ENCODE measurements around the gene PHF20.
A peak's percentile ranks its signal among the peaks of the same experiment; 100 is the strongest.

The PHF20 gene

DNA sequence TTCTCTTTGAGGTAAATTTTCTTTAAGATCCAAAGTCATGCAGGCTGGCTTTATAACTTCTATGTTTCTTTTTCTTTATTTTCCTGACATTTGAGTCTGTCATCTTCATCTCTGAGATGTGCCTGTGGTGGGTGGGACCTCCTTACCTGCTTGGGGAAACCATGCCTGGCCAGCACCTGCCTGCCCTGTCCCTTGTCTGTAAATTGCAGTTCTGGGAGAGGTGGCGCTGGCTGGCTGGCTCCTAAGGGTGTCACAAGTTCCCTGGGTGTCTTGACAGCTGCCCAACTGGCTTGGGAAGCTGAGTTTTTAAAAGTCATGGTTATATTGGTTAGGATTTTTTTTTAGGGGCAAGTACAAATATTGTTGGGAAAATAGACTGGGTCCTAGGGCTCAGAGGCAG is 146.2 kb downstream of the PHF20 start:
- Histone ChIP-seq H3K4me3 (ENCODE audit: control insufficient read depth in 1 of 7, extremely low read depth in 1 of 7, insufficient read depth in 4 of 7, low read depth in 2 of 7, low read length in 6 of 7) (no peak overlapping the region), H3K27me3 (replicated peaks in 2 of 5; ENCODE audit: control insufficient read depth in 4 of 5, insufficient read depth in 5 of 5, low read length in 4 of 5) (no peaks in the 10 kb centered on the region), H3K9me3 (ENCODE audit: control extremely low read depth in 1 of 5, control insufficient read depth in 4 of 5, insufficient read depth in 2 of 5, low read depth in 1 of 5, low read length in 4 of 5) (no peaks in the 10 kb centered on the region), H3K36me3 (ENCODE audit: control insufficient read depth in 4 of 4, insufficient read depth in 4 of 4, low read length in 3 of 4) (peaks cover 19 to 63% (median 44%) of the 10 kb centered on the region in 4 experiments), H3K4me1 (ENCODE audit: control extremely low read depth in 1 of 4, control insufficient read depth in 4 of 4, insufficient read depth in 4 of 4, low read length in 3 of 4) (peaks cover 0 to 2% (median 0%) of the 10 kb centered on the region in 4 experiments), H3K27ac (ENCODE audit: insufficient read depth in 1 of 2, low read depth in 1 of 2, low read length in 2 of 2, poor library complexity in 1 of 2, severe bottlenecking in 2 of 2) (peak overlapping the region in 1 of 2 experiments; percentile 1)
- ChIA-PET POLR2A (interaction anchor here (1.1 kb wide), 1 partner anchor 35 kb away, joined by 3 read pairs; no protein-coding TSS in a partner anchor), CTCF (interaction anchor here (1.0 kb wide), 1 partner anchor 12 kb away, joined by 3 read pairs; no protein-coding TSS in a partner anchor)
- WGBS (ENCODE audit: insufficient coverage) = 100% methylated on average over 1 of the region's 1 CpG
- DNase-seq = no peak

DNA sequence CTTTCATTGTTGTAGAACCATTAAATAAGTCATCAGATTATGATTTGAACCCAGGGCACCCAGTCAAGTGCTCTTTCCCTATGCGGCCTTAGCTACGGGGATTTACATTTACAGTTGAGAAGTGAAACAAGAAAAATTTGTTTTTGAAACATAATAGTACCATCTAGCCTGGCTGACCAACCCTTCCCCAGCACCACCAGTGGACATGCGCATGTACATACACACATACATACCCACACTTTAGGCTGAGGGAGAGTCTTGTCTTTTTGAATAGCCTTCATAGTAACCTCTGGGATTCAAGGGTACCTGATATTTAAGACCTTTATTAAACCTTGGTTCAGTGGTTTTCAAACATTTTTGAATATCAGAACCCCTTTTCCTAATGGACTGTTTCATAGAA is 148.7 kb downstream of the PHF20 start:
- ChIA-PET CTCF (interaction anchor here (0.7 to 1.0 kb wide), 2 partner anchors 14 to 34 kb away, joined by 3 read pairs; partner anchors contain the start of gene SCAND1), POLR2A (no interaction called here)
- DNase-seq = no peak
- WGBS (ENCODE audit: insufficient coverage) = no CpG with 5 or more reads among the region's 3 CpGs
- no peaks in the 10 kb centered on the region for H3K9me3 ChIP-seq (ENCODE audit: control extremely low read depth in 1 of 5, control insufficient read depth in 4 of 5, insufficient read depth in 2 of 5, low read depth in 1 of 5, low read length in 4 of 5)
- peaks cover 0 to 2% (median 0%) of the 10 kb centered on the region in 4 experiments for H3K4me1 ChIP-seq (ENCODE audit: control extremely low read depth in 1 of 4, control insufficient read depth in 4 of 4, insufficient read depth in 4 of 4, low read length in 3 of 4)
- peaks cover 14 to 52% (median 37%) of the 10 kb centered on the region in 4 experiments for H3K36me3 ChIP-seq (ENCODE audit: control insufficient read depth in 4 of 4, insufficient read depth in 4 of 4, low read length in 3 of 4)
- no peak overlapping the region for H3K27ac ChIP-seq (ENCODE audit: insufficient read depth in 1 of 2, low read depth in 1 of 2, low read length in 2 of 2, poor library complexity in 1 of 2, severe bottlenecking in 2 of 2)
- no peak overlapping the region for H3K4me3 ChIP-seq (ENCODE audit: control insufficient read depth in 1 of 7, extremely low read depth in 1 of 7, insufficient read depth in 4 of 7, low read depth in 2 of 7, low read length in 6 of 7)
- no peaks in the 10 kb centered on the region for H3K27me3 ChIP-seq (replicated peaks in 2 of 5; ENCODE audit: control insufficient read depth in 4 of 5, insufficient read depth in 5 of 5, low read length in 4 of 5)

DNA sequence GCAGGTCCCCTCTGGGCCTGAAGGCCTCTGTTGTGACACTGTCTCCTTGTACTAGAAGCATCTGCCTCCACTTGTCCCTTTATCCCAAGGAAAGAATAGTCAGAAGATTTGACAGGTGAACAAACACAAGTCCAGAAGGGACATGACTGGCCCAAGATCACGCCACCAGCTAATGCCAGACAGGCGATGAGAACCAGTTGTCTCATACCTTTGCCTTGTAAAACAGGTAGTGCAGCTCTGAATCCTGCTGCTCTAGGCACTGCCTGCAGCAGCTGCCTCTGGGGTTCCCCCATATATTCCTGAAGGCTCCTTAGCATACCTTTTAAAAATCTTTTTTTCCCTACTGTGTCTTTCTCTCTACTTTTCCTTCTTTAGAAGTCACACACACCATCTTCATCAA is 157.5 kb downstream of the PHF20 start:
- Histone ChIP-seq H3K4me3 (ENCODE audit: control insufficient read depth in 1 of 7, extremely low read depth in 1 of 7, insufficient read depth in 4 of 7, low read depth in 2 of 7, low read length in 6 of 7) (no peak overlapping the region), H3K27ac (ENCODE audit: insufficient read depth in 1 of 2, low read depth in 1 of 2, low read length in 2 of 2, poor library complexity in 1 of 2, severe bottlenecking in 2 of 2) (no peak overlapping the region), H3K9me3 (ENCODE audit: control extremely low read depth in 1 of 5, control insufficient read depth in 4 of 5, insufficient read depth in 2 of 5, low read depth in 1 of 5, low read length in 4 of 5) (no peaks in the 10 kb centered on the region), H3K36me3 (ENCODE audit: control insufficient read depth in 4 of 4, insufficient read depth in 4 of 4, low read length in 3 of 4) (peaks cover 22 to 63% (median 41%) of the 10 kb centered on the region in 4 experiments), H3K4me1 (ENCODE audit: control extremely low read depth in 1 of 4, control insufficient read depth in 4 of 4, insufficient read depth in 4 of 4, low read length in 3 of 4) (no peaks in the 10 kb centered on the region), H3K27me3 (replicated peaks in 2 of 5; ENCODE audit: control insufficient read depth in 4 of 5, insufficient read depth in 5 of 5, low read length in 4 of 5) (no peaks in the 10 kb centered on the region)
- no peak for DNase-seq
- ChIA-PET POLR2A (no interaction called here), CTCF (no interaction called here)
- WGBS (ENCODE audit: insufficient coverage) = 100% methylated on average over 2 of the region's 2 CpGs

DNA sequence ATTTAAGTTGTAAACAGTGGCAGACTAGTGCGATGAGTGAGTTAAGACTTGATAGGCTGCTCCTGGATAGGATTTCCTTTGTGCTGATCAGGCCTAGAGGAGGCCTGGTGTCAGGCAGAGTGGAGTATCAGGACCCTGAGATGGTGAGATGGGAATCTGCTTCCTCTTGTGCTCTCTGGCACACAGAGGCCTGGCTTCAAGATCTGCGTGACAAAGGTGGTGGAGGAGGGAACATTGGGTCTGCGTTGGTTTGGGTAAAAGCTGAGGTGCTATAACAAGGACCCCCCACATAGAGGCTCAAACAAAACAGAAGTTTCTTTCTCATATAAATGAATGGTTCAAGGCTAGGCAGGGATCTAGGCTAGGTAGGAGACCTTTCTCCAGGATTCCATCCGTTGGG is 162.2 kb downstream of the PHF20 start:
- CTCF ChIA-PET = no interaction called here
- POLR2A ChIA-PET = no interaction called here
- Histone ChIP-seq H3K27me3 (replicated peaks in 2 of 5; ENCODE audit: control insufficient read depth in 4 of 5, insufficient read depth in 5 of 5, low read length in 4 of 5) (no peaks in the 10 kb centered on the region), H3K36me3 (ENCODE audit: control insufficient read depth in 4 of 4, insufficient read depth in 4 of 4, low read length in 3 of 4) (peaks cover 14 to 66% (median 39%) of the 10 kb centered on the region in 4 experiments), H3K27ac (ENCODE audit: insufficient read depth in 1 of 2, low read depth in 1 of 2, low read length in 2 of 2, poor library complexity in 1 of 2, severe bottlenecking in 2 of 2) (no peak overlapping the region), H3K4me3 (ENCODE audit: control insufficient read depth in 1 of 7, extremely low read depth in 1 of 7, insufficient read depth in 4 of 7, low read depth in 2 of 7, low read length in 6 of 7) (no peak overlapping the region), H3K4me1 (ENCODE audit: control extremely low read depth in 1 of 4, control insufficient read depth in 4 of 4, insufficient read depth in 4 of 4, low read length in 3 of 4) (no peaks in the 10 kb centered on the region), H3K9me3 (ENCODE audit: control extremely low read depth in 1 of 5, control insufficient read depth in 4 of 5, insufficient read depth in 2 of 5, low read depth in 1 of 5, low read length in 4 of 5) (no peaks in the 10 kb centered on the region)
- 89% methylated on average over 2 of the region's 4 CpGs for WGBS (ENCODE audit: insufficient coverage)
- no peak for DNase-seq

DNA sequence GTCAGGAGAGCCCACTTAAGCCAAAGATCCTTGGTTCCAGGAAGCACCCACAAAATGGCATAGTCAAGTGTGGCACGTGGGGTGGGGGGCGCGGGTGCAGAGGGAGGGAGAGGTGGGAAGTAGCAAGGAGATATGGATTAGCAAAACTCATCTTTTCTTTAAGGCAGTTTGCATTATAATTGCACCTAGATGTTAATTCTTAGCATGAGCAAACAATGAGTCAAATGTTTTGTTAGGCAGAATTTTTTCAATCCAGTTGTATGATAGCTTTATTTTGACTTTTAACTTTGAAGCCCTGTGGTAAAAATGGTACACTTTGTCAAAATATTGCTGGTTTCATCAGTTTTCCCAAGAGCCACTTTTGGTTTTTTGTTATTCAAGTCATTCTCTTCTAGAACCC is 167.4 kb downstream of the PHF20 start:
- Histone ChIP-seq H3K9me3 (ENCODE audit: control extremely low read depth in 1 of 5, control insufficient read depth in 4 of 5, insufficient read depth in 2 of 5, low read depth in 1 of 5, low read length in 4 of 5) (no peaks in the 10 kb centered on the region), H3K36me3 (ENCODE audit: control insufficient read depth in 4 of 4, insufficient read depth in 4 of 4, low read length in 3 of 4) (peaks cover 13 to 71% (median 50%) of the 10 kb centered on the region in 4 experiments), H3K4me1 (ENCODE audit: control extremely low read depth in 1 of 4, control insufficient read depth in 4 of 4, insufficient read depth in 4 of 4, low read length in 3 of 4) (no peaks in the 10 kb centered on the region), H3K4me3 (ENCODE audit: control insufficient read depth in 1 of 7, extremely low read depth in 1 of 7, insufficient read depth in 4 of 7, low read depth in 2 of 7, low read length in 6 of 7) (no peak overlapping the region), H3K27me3 (replicated peaks in 2 of 5; ENCODE audit: control insufficient read depth in 4 of 5, insufficient read depth in 5 of 5, low read length in 4 of 5) (no peaks in the 10 kb centered on the region), H3K27ac (ENCODE audit: insufficient read depth in 1 of 2, low read depth in 1 of 2, low read length in 2 of 2, poor library complexity in 1 of 2, severe bottlenecking in 2 of 2) (no peak overlapping the region)
- CTCF ChIA-PET = no interaction called here
- WGBS (ENCODE audit: insufficient coverage) = no CpG with 5 or more reads among the region's 3 CpGs
- DNase-seq = no peak
- POLR2A ChIA-PET = no interaction called here

DNA sequence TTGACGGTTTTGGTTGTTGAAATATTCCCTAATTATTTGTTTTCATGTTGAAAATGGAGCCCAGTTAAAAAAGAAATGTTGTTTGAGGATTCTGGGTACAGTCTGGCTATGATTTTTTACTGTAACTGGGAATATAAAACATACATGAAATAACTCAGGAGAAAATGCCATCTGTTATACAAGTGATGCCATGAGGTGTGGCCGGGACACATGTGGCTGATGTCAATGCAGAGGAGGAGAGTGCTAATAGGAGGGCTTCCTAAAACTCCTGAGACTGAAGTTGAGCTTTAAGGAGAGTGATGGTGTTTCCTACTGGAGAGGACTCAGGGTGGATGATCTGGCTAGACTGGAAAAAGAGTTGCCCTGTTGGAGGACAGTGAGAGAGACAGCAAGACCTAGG is 169.8 kb downstream of the PHF20 start:
- Histone ChIP-seq H3K36me3 (ENCODE audit: control insufficient read depth in 4 of 4, insufficient read depth in 4 of 4, low read length in 3 of 4) (peaks cover 13 to 68% (median 50%) of the 10 kb centered on the region in 4 experiments), H3K4me3 (ENCODE audit: control insufficient read depth in 1 of 7, extremely low read depth in 1 of 7, insufficient read depth in 4 of 7, low read depth in 2 of 7, low read length in 6 of 7) (no peak overlapping the region), H3K27me3 (replicated peaks in 2 of 5; ENCODE audit: control insufficient read depth in 4 of 5, insufficient read depth in 5 of 5, low read length in 4 of 5) (no peaks in the 10 kb centered on the region), H3K27ac (ENCODE audit: insufficient read depth in 1 of 2, low read depth in 1 of 2, low read length in 2 of 2, poor library complexity in 1 of 2, severe bottlenecking in 2 of 2) (no peak overlapping the region), H3K9me3 (ENCODE audit: control extremely low read depth in 1 of 5, control insufficient read depth in 4 of 5, insufficient read depth in 2 of 5, low read depth in 1 of 5, low read length in 4 of 5) (no peaks in the 10 kb centered on the region), H3K4me1 (ENCODE audit: control extremely low read depth in 1 of 4, control insufficient read depth in 4 of 4, insufficient read depth in 4 of 4, low read length in 3 of 4) (no peaks in the 10 kb centered on the region)
- ChIA-PET POLR2A (no interaction called here), CTCF (interaction anchor here (0.9 to 4.7 kb wide), 2 partner anchors 10 to 12 kb away, joined by 3 to 29 read pairs; partner anchors contain the start of gene SCAND1)
- 93% methylated on average over 2 of the region's 2 CpGs for WGBS (ENCODE audit: insufficient coverage)
- DNase-seq = no peak

DNA sequence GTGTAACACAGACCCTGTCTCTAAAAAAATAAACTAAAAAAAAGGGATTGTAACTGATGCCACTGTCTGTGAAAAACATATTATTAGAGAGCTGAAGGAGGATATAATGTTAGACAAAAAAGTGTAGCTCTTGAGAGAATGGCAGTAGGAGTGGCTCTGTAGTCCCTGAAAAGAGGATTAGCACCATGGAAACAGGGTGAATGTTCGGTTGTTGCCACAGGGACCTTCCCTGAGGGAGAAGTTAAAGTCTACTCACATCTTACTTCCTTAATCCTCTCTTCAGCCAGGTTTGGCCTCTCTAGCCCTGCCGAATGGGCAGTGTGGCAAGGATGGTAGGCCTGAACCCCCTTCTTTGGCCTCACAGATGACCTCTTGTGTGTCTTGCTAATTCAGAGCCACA is 170.4 kb downstream of the PHF20 start:
- no peaks in the 10 kb centered on the region for H3K4me1 ChIP-seq (ENCODE audit: control extremely low read depth in 1 of 4, control insufficient read depth in 4 of 4, insufficient read depth in 4 of 4, low read length in 3 of 4)
- POLR2A ChIA-PET = interaction anchor here (0.6 kb wide), 1 partner anchor 12 kb away, joined by 4 read pairs; the partner anchor contains the start of gene SCAND1
- H3K27ac ChIP-seq (ENCODE audit: insufficient read depth in 1 of 2, low read depth in 1 of 2, low read length in 2 of 2, poor library complexity in 1 of 2, severe bottlenecking in 2 of 2) = peak overlapping the region in 1 of 2 experiments; percentile 35
- WGBS (ENCODE audit: insufficient coverage) = 100% methylated on average over 1 of the region's 2 CpGs
- H3K36me3 ChIP-seq (ENCODE audit: control insufficient read depth in 4 of 4, insufficient read depth in 4 of 4, low read length in 3 of 4) = peaks cover 13 to 71% (median 54%) of the 10 kb centered on the region in 4 experiments
- no peak overlapping the region for H3K4me3 ChIP-seq (ENCODE audit: control insufficient read depth in 1 of 7, extremely low read depth in 1 of 7, insufficient read depth in 4 of 7, low read depth in 2 of 7, low read length in 6 of 7)
- no peak for DNase-seq
- H3K9me3 ChIP-seq (ENCODE audit: control extremely low read depth in 1 of 5, control insufficient read depth in 4 of 5, insufficient read depth in 2 of 5, low read depth in 1 of 5, low read length in 4 of 5) = no peaks in the 10 kb centered on the region
- CTCF ChIA-PET = interaction anchor here (0.9 to 4.7 kb wide), 2 partner anchors 9 to 11 kb away, joined by 3 to 29 read pairs; partner anchors contain the start of gene SCAND1
- H3K27me3 ChIP-seq (replicated peaks in 2 of 5; ENCODE audit: control insufficient read depth in 4 of 5, insufficient read depth in 5 of 5, low read length in 4 of 5) = no peaks in the 10 kb centered on the region
